GM23248 (cell line): ENCODE data around the gene TRAPPC12.

ENCODE experiments used
- EZH2 ChIP-seq: fragments of 200-600 bp; sonication (generic); IDR thresholded peaks from 2 replicates; pipeline ENCODE4 v1.6.1; 2018; ENCODE audit warnings: antibody characterized with exemption, mild to moderate bottlenecking; ENCODE audit not compliant: insufficient read depth, poor library complexity, severe bottlenecking
- EZH2phosphoT487 ChIP-seq: fragments of 200-600 bp; sonication (generic); IDR thresholded peaks from 2 replicates; pipeline ENCODE4 v1.6.1; 2018; ENCODE audit warnings: antibody characterized with exemption, moderate library complexity, mild to moderate bottlenecking, low read depth; ENCODE audit not compliant: insufficient read depth

GRCh38 chr2:3476985-3477327 is 97.5 kb downstream of the TRAPPC12 start:
- TF ChIP-seq EZH2phosphoT487 (no peak), EZH2 (no peak)
